G401 (cell line): ENCODE data around the gene CARS1. TPM values are rescaled to one million over a fixed set of nuclear protein-coding genes. Genes with fewer than 3 reads are reported as not detected.

Experiments
- DNase-seq: peaks from one replicate; pipeline ENCODE4 v3.0.0-alpha.2; 2015; ENCODE audit warnings: low spot score
- in situ Hi-C: cut with HindIII; loops from 2 replicates; pipeline ENCODE4 v1.10.0; 2016; ENCODE audit warnings: low sequenced_read_pairs, mixed read lengths
- total RNA-seq: library from RNA; depleted of rRNA; stranded (reverse); fragments of >200 nt; shearing (Covaris generic); gene quantifications from 2 replicates; pipeline ENCODE4 v1.2.3, GENCODE V29; 2014

Gene CARS1
- total RNA-seq, 1 experiment from 2014 or later: 24.0 TPM

- in situ Hi-C loops: no loop called here
- DNase-seq: no peak
Measured at GRCh38 chr11:2982214-2982613, 75.0 kb downstream of the CARS1 start.

GRCh38 chr11:2981130-2981529, 76.1 kb downstream of the CARS1 start:
- DNase-seq: no peak
- in situ Hi-C loops: no loop called here

GRCh38 chr11:2980168-2980840, 76.9 kb downstream of the CARS1 start:
- in situ Hi-C loops: no loop called here
- no peak for DNase-seq

GRCh38 chr11:2977113-2977512, 80.1 kb downstream of the CARS1 start:
- in situ Hi-C loops: no loop called here
- no peak for DNase-seq

GRCh38 chr11:2976294-2977063, 80.7 kb downstream of the CARS1 start:
- in situ Hi-C loops: no loop called here
- no peak for DNase-seq

- in situ Hi-C loops: no loop called here
- peak; percentile 37 for DNase-seq
Measured at GRCh38 chr11:2975594-2975993, 81.6 kb downstream of the CARS1 start.

- no peak for DNase-seq
- in situ Hi-C loops: no loop called here
Measured at GRCh38 chr11:2974272-2974671, 83.0 kb downstream of the CARS1 start.

GRCh38 chr11:2968341-2968900, 88.8 kb downstream of the CARS1 start:
- no peak for DNase-seq
- in situ Hi-C loops: no loop called here

GRCh38 chr11:2964782-2965181, 92.4 kb downstream of the CARS1 start:
- DNase-seq: no peak
- in situ Hi-C loops: no loop called here

- in situ Hi-C loops: no loop called here
- no peak for DNase-seq
Measured at GRCh38 chr11:2963761-2964160, 93.5 kb downstream of the CARS1 start.

- no peak for DNase-seq
Measured at GRCh38 chr11:2963112-2963754, 94.0 kb downstream of the CARS1 start.

GRCh38 chr11:2961080-2961479, 96.1 kb downstream of the CARS1 start:
- in situ Hi-C loops: no loop called here

More at GRCh38 chr11:2963112-2963754, 94.0 kb downstream of the CARS1 start:
- in situ Hi-C loops: no loop called here

GRCh38 chr11:2960139-2960538, 97.1 kb downstream of the CARS1 start:
- in situ Hi-C loops: no loop called here

More at GRCh38 chr11:2961080-2961479, 96.1 kb downstream of the CARS1 start:
- DNase-seq: no peak

GRCh38 chr11:2958251-2958650, 99.0 kb downstream of the CARS1 start:
- DNase-seq: no peak
- in situ Hi-C loops: no loop called here

More at GRCh38 chr11:2960139-2960538, 97.1 kb downstream of the CARS1 start:
- no peak for DNase-seq

GRCh38 chr11:2955906-2956476, 101.2 kb downstream of the CARS1 start:
- DNase-seq: no peak
- in situ Hi-C loops: no loop called here

- no peak for DNase-seq
Measured at GRCh38 chr11:2954263-2954662, 103.0 kb downstream of the CARS1 start.

GRCh38 chr11:2952290-2952689, 104.9 kb downstream of the CARS1 start:
- in situ Hi-C loops: no loop called here
- no peak for DNase-seq

More at GRCh38 chr11:2954263-2954662, 103.0 kb downstream of the CARS1 start:
- in situ Hi-C loops: no loop called here

GRCh38 chr11:2951231-2952110, 105.8 kb downstream of the CARS1 start:
- DNase-seq: no peak
- in situ Hi-C loops: no loop called here
